Neural crest cell (in vitro differentiated cells): ENCODE results near the gene TNFRSF19. TPM values are rescaled to one million over a fixed set of nuclear protein-coding genes. Genes with fewer than 3 reads are reported as not detected.
"Not testable (repeated sequence)": the region's sequence is repeated elsewhere in the genome, so short reads cannot be mapped to it uniquely, and the experiment has no call there.

ENCODE experiments used
- DNase-seq: peaks from one replicate; pipeline ENCODE4 v3.0.0; 2021; ENCODE audit warnings: low read depth, mixed read lengths, low spot score
- H3K27ac Mint-ChIP-seq: one replicate; pipeline ENCODE4 v1.8.0; 2021; ENCODE audit warnings: mild to moderate bottlenecking, mixed read lengths; ENCODE audit not compliant: unreplicated experiment
- H3K27me3 Mint-ChIP-seq: 2 replicates; pipeline ENCODE4 v1.8.0; 2021; ENCODE audit warnings: low read depth, mild to moderate bottlenecking, mixed read lengths
- H3K36me3 Mint-ChIP-seq: 2 replicates; pipeline ENCODE4 v1.8.0; 2021; ENCODE audit warnings: low read depth, mild to moderate bottlenecking, mixed read lengths
- H3K4me1 Mint-ChIP-seq: 2 replicates; pipeline ENCODE4 v1.8.0; 2021; ENCODE audit warnings: mixed read lengths
- H3K4me3 Mint-ChIP-seq: one replicate; pipeline ENCODE4 v1.8.0; 2021; ENCODE audit warnings: mild to moderate bottlenecking, mixed read lengths
- H3K9me3 Mint-ChIP-seq: 2 replicates; pipeline ENCODE4 v1.8.0; 2021; ENCODE audit warnings: mixed read lengths
- total RNA-seq: library from RNA; stranded (reverse); gene quantifications from 2 replicates; pipeline ENCODE4 v1.2.1, GENCODE V29; 2021
- TF ChIP-seq, protein P1 (sequence below): fragments of 200-600 bp; sonication (generic); conservative IDR thresholded peaks from 2 replicates; pipeline ENCODE4 v1.5.0; 2021; ENCODE audit warnings: antibody characterized with exemption, mild to moderate bottlenecking

TNFRSF19 gene
- total RNA-seq, 1 donor from 2014 or later: 76.1 TPM

DNA sequence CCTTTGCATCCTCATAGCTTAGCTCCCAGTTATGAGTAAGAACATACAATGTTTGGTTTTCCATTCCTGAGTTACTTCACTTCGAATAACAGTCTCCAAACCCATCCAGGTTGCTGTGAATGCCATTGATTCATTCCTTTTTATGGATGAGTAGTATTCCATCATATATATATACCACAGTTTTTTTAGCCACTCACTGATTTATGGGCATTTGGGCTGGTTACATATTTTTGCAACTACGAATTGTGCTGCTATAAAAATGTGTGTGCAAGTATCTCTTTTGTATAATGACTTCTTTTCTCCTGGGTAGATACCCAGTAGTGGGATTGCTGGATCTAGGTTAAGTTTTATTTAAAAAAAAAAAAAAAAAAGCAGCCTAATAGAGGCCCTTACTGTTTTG lies 14.1 kb downstream of the TNFRSF19 start:
- Mint-ChIP-seq H3K36me3 (peaks cover 6% of the 10 kb centered on the region), H3K27ac (no peak overlapping the region), H3K4me1 (peaks cover 54% of the 10 kb centered on the region), H3K9me3 (no peaks in the 10 kb centered on the region), H3K4me3 (no peak overlapping the region), H3K27me3 (peaks cover 5% of the 10 kb centered on the region)
- TF ChIP-seq, protein P1, sequence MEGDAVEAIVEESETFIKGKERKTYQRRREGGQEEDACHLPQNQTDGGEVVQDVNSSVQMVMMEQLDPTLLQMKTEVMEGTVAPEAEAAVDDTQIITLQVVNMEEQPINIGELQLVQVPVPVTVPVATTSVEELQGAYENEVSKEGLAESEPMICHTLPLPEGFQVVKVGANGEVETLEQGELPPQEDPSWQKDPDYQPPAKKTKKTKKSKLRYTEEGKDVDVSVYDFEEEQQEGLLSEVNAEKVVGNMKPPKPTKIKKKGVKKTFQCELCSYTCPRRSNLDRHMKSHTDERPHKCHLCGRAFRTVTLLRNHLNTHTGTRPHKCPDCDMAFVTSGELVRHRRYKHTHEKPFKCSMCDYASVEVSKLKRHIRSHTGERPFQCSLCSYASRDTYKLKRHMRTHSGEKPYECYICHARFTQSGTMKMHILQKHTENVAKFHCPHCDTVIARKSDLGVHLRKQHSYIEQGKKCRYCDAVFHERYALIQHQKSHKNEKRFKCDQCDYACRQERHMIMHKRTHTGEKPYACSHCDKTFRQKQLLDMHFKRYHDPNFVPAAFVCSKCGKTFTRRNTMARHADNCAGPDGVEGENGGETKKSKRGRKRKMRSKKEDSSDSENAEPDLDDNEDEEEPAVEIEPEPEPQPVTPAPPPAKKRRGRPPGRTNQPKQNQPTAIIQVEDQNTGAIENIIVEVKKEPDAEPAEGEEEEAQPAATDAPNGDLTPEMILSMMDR: no peak
- DNase-seq: no peak

DNA sequence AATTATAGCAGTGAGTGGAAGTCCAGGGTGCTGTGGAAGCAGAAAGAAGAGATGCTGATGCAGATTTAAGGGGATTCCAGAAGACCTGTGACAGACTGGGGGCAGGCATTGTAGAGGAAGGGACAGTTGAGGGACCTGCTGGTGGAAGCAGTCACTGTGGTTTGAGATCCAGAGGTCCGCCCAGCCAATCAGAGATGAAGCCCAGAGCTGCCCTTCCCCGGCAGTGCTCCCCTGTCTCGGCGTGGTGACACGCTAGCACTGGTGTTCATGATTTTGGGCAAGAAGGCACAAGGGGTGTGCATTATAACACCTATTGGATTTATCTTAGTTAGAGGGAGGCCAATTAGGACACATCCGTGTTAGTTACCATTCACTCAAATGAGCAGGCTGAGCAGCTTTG lies 16.1 kb downstream of the TNFRSF19 start:
- TF ChIP-seq, protein P1: no peak
- Mint-ChIP-seq H3K9me3 (no peaks in the 10 kb centered on the region), H3K27ac (peak overlapping the region; percentile 35), H3K4me1 (peaks cover 45% of the 10 kb centered on the region), H3K27me3 (no peaks in the 10 kb centered on the region), H3K36me3 (peaks cover 6% of the 10 kb centered on the region), H3K4me3 (no peak overlapping the region)
- no peak for DNase-seq

DNA sequence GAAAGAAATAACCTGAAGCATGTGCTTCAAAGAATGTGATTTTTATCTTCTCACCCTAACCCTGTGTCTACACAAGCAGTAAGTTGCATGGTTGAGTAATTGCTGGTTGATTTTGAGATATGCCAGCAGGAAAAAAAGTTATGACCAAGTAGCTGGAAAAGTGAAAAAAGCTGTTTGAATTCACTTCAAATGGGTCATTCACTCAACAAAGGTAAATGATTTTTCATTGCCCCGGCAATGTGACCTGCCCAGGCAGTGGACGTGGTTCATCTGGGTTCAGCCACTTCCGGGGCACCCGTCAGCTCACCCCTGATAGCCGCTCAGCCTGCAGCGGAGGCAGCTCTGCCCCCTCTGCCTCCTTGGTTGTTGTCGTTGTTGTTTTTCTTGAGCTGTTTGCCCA lies 18.5 kb downstream of the TNFRSF19 start:
- Mint-ChIP-seq H3K27ac (no peak overlapping the region), H3K9me3 (no peaks in the 10 kb centered on the region), H3K4me3 (no peak overlapping the region), H3K4me1 (peaks cover 32% of the 10 kb centered on the region), H3K27me3 (no peaks in the 10 kb centered on the region), H3K36me3 (peaks cover 13% of the 10 kb centered on the region)
- DNase-seq: no peak
- TF ChIP-seq, protein P1: no peak

DNA sequence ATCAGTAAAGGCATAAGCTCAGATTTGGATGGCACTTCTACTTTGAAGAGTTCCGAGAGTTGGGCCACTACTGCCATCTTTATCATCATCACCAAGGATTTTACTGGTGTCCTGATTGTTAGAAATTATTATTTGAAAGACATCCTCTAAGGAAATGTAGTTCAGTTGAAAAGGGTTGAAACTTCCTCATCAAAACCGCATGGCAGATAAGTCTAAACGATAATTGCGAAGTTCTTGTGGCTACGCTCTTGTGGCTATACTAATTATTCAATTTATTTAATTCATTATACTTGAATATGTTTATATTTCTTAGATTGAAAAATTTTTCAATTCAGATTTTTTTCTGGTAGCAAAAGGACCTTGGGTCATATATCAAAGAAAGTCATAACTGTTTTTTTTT lies 22.4 kb downstream of the TNFRSF19 start:
- Mint-ChIP-seq H3K9me3 (peaks cover 5% of the 10 kb centered on the region), H3K4me1 (peaks cover 18% of the 10 kb centered on the region), H3K27me3 (no peaks in the 10 kb centered on the region), H3K27ac (no peak overlapping the region), H3K36me3 (peaks cover 34% of the 10 kb centered on the region), H3K4me3 (no peak overlapping the region)
- TF ChIP-seq, protein P1: no peak
- DNase-seq: no peak

DNA sequence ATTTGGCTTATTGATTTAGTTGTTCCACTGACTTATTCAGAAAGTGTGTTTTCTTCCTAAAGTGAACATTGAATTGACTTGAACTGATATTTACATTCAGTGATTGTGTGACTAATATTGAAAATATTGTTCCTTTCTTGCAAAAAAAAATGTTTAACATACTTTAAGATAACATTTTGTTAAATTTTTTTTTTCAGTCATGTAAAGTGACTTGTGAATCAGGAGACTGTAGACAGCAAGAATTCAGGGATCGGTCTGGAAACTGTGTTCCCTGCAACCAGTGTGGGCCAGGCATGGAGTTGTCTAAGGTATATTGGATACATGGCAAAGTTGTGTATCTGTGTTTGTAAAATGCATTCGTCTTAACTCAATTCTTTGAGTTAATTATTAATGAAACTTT lies 22.9 kb downstream of the TNFRSF19 start:
- peaks cover 7% of the 10 kb centered on the region for H3K9me3 Mint-ChIP-seq
- peaks cover 38% of the 10 kb centered on the region for H3K36me3 Mint-ChIP-seq

DNA sequence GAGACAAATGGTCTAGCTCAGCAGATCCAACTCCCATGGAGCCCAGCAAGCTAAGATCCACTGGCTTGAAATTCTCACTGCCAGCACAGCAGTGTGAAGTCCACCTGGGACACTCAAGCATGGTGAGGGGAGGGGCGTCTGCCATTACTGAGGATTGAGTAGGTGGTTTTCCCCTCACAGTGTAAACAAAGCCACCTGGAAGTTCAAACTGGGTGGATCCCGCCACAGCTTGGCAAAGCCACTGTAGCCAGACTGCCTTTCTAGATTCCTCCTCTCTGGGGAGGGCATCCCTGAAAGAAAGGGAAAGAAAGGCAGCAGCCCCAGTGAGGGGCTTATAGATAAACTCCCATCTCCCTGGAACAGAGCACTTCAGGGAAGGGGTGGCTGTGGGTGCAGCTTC lies 24.1 kb downstream of the TNFRSF19 start:
- H3K4me3 Mint-ChIP-seq: not testable (repeated sequence)
- H3K36me3 Mint-ChIP-seq: peaks cover 43% of the 10 kb centered on the region
- peaks cover 12% of the 10 kb centered on the region for H3K4me1 Mint-ChIP-seq

More for the DNA sequence above, 22.9 kb downstream of the TNFRSF19 start:
- peaks cover 13% of the 10 kb centered on the region for H3K4me1 Mint-ChIP-seq
- no peak overlapping the region for H3K4me3 Mint-ChIP-seq
- no peak for DNase-seq
- H3K27ac Mint-ChIP-seq: no peak overlapping the region
- TF ChIP-seq, protein P1: no peak
- no peaks in the 10 kb centered on the region for H3K27me3 Mint-ChIP-seq

More for the DNA sequence above, 24.1 kb downstream of the TNFRSF19 start:
- not testable (repeated sequence) for H3K9me3 Mint-ChIP-seq, H3K27me3 Mint-ChIP-seq, DNase-seq, H3K27ac Mint-ChIP-seq
